ENCODE results near the gene MMP11. TPM values are rescaled to one million over a fixed set of nuclear protein-coding genes. Genes with fewer than 3 reads are reported as not detected.
A peak's percentile ranks its signal among the peaks of the same experiment; 100 is the strongest.

MMP11 gene
- total RNA-seq, 1 donor from 2014 or later, result 1.9 TPM

DNA sequence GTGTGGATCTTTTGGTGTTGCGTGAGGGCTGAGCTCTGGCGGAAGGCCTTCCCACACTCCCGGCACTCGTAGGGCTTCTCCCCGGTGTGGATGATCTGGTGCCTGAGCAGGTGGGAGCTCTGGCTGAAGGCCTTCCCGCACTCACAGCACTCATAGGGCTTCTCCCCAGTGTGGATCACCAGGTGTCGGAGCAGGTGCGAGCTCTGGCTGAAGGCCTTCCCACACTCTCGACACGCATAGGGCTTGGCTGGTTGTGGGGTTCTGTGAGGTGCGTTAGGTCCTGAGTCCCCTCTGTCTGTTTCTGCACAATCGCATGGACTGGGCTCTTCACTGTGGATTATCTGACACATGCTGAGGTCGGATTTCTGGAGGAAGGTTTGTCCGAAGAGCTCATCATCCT, 28.2 kb upstream of the MMP11 start:
- no peak for ATAC-seq
- TF ChIP-seq, protein P1, sequence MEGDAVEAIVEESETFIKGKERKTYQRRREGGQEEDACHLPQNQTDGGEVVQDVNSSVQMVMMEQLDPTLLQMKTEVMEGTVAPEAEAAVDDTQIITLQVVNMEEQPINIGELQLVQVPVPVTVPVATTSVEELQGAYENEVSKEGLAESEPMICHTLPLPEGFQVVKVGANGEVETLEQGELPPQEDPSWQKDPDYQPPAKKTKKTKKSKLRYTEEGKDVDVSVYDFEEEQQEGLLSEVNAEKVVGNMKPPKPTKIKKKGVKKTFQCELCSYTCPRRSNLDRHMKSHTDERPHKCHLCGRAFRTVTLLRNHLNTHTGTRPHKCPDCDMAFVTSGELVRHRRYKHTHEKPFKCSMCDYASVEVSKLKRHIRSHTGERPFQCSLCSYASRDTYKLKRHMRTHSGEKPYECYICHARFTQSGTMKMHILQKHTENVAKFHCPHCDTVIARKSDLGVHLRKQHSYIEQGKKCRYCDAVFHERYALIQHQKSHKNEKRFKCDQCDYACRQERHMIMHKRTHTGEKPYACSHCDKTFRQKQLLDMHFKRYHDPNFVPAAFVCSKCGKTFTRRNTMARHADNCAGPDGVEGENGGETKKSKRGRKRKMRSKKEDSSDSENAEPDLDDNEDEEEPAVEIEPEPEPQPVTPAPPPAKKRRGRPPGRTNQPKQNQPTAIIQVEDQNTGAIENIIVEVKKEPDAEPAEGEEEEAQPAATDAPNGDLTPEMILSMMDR (IDR thresholded peaks at IDR 0.05), result no peak
- intact Hi-C loops (cut with DNase I), result no loop called here

GRCh38 chr22:23745791-23746190, 26.9 kb upstream of the MMP11 start:
- peaks cover 8% of the 10 kb centered on the region for H3K4me1 ChIP-seq
- DNase-seq (no peak), ATAC-seq (peak; percentile 38)
- H3K9me3 ChIP-seq, result no peaks in the 10 kb centered on the region
- intact Hi-C loops (cut with DNase I), result no loop called here
- no peak overlapping the region for H3K4me3 ChIP-seq
- H3K27ac ChIP-seq, result no peak overlapping the region
- H3K27me3 ChIP-seq, result no peaks in the 10 kb centered on the region
- peaks cover 34% of the 10 kb centered on the region for H3K36me3 ChIP-seq
- TF ChIP-seq, protein P1 (IDR thresholded peaks at IDR 0.05), result no peak

More for the DNA sequence above, 28.2 kb upstream of the MMP11 start:
- Histone ChIP-seq H3K36me3 (peaks cover 34% of the 10 kb centered on the region), H3K4me3 (no peak overlapping the region), H3K27me3 (no peaks in the 10 kb centered on the region), H3K4me1 (no peaks in the 10 kb centered on the region), H3K9me3 (no peaks in the 10 kb centered on the region), H3K27ac (no peak overlapping the region)
- DNase-seq, result no peak

- ATAC-seq (no peak), DNase-seq (no peak)
- peaks cover 8% of the 10 kb centered on the region for H3K4me1 ChIP-seq
- H3K9me3 ChIP-seq, result no peaks in the 10 kb centered on the region
- no peaks in the 10 kb centered on the region for H3K27me3 ChIP-seq
- intact Hi-C loops (cut with DNase I), result no loop called here
- H3K36me3 ChIP-seq, result peaks cover 4% of the 10 kb centered on the region
- H3K27ac ChIP-seq, result no peak overlapping the region
- TF ChIP-seq, protein P1 (IDR thresholded peaks at IDR 0.05), result no peak
- peak overlapping the region; percentile 75 for H3K4me3 ChIP-seq
Measured at GRCh38 chr22:23749841-23750301, 22.8 kb upstream of the MMP11 start.

GRCh38 chr22:23750367-23750713, 22.3 kb upstream of the MMP11 start:
- no peak for DNase-seq
- intact Hi-C loops (cut with DNase I), result no loop called here
- peak overlapping the region; percentile 75 for H3K4me3 ChIP-seq

GRCh38 chr22:23750714-23751440, 21.8 kb upstream of the MMP11 start, which contains the start of gene ZNF70:
TSS of gene ZNF70 (minus strand) at chr22:23751112. CDS start at chr22:23745140, 5,972 bp downstream.
- intact Hi-C loops (cut with DNase I), result no loop called here

More at GRCh38 chr22:23750367-23750713, 22.3 kb upstream of the MMP11 start:
- H3K4me1 ChIP-seq, result peaks cover 8% of the 10 kb centered on the region
- no peak for ATAC-seq
- TF ChIP-seq, protein P1 (IDR thresholded peaks at IDR 0.05), result no peak
- H3K9me3 ChIP-seq, result no peaks in the 10 kb centered on the region
- H3K27me3 ChIP-seq, result no peaks in the 10 kb centered on the region
- no peaks in the 10 kb centered on the region for H3K36me3 ChIP-seq
- peak overlapping the region; percentile 94 for H3K27ac ChIP-seq

More at GRCh38 chr22:23750714-23751440, 21.8 kb upstream of the MMP11 start, which contains the start of gene ZNF70:
- Histone ChIP-seq H3K36me3 (no peaks in the 10 kb centered on the region), H3K4me1 (peaks cover 8% of the 10 kb centered on the region), H3K9me3 (no peaks in the 10 kb centered on the region), H3K27me3 (no peaks in the 10 kb centered on the region), H3K27ac (peak within 1 kb of the TSS; percentile 94), H3K4me3 (peak within 1 kb of the TSS; percentile 75)
- TF ChIP-seq, protein P1 (IDR thresholded peaks at IDR 0.05), result peak; percentile 26
- DNase-seq (peak; percentile 96), ATAC-seq (peak; percentile 97)

Measured in upper lobe of right lung (tissue), 1 donor.